GM12801 (cell line): ENCODE results near the gene ZNF319.

Source experiments
- CTCF ChIP-seq: IDR thresholded peaks from one replicate; pipeline ENCODE4 v1.5.1; 2011; ENCODE audit warnings: control low read depth; ENCODE audit not compliant: insufficient read length; ENCODE audit errors: extremely low read depth

Gene ZNF319

DNA sequence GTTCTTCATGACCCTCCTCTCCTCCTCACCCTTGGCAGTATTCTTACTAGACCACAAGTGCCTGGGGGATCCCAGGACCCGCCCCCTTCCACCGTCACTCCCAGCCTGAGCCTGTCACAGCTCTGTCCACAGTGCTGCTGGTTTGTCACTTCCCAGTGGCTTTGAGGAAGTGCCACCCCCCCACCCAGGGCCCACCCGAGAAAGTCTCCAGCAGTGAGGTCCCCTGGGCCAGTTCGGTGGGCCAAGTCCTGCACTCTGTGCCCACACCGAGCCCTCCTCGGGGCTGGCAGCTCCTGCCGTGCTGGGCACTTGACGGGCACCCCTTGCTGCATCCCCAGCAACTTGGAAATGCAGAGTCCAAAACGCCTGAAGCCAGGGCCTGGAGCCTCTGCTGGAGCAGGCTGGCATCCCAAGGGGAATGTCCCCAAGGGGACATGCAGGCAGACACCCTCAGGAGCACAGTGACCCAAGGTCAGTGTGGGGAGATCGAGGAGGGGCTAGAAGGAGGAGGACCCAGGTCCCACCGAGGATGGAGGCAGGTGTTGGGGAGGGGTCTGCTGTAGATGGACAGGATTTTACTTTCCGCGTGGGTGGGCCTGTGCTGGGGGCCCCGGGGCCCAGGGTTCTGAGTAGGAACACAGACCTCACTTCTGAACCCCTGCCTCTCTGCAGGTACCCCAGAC, 40.6 kb upstream of the ZNF319 start:
- TF ChIP-seq CTCF = no peak

DNA sequence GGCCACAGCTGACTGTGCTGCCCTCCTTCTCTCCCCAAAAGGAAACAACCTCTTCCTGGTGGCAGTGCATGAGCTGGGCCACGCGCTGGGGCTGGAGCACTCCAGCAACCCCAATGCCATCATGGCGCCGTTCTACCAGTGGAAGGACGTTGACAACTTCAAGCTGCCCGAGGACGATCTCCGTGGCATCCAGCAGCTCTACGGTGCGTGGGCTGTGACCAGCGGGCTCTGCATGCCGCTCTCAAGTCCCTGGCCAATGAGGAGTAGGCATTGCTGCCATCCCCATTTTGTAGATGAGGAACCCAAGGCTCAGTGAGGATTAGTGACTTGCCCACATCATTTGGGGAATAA, 40.0 kb upstream of the ZNF319 start:
- no peak for TF ChIP-seq CTCF

DNA sequence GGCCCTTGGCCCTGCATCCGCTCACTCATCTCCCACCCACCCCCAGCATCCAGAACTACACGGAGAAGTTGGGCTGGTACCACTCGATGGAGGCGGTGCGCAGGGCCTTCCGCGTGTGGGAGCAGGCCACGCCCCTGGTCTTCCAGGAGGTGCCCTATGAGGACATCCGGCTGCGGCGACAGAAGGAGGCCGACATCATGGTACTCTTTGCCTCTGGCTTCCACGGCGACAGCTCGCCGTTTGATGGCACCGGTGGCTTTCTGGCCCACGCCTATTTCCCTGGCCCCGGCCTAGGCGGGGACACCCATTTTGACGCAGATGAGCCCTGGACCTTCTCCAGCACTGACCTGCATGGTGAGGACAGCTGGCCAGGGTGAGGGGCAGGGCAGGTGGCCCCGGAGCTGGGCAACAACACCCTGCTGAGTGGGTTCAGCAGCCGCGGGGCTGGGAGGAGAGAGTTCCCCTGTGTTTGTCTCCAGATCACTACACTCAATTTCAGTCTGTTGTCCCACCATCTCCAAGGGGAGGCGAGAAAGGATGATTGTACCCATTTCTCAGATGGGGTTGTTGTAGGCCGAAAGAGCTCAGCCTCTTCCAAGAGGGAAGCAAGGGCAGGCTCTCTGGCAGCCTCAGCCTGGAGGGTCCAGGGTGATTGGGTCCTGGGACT, 39.5 kb upstream of the ZNF319 start:
- TF ChIP-seq CTCF = no peak

GRCh38 chr16:58038219-58038641, 37.8 kb upstream of the ZNF319 start:
- no peak for TF ChIP-seq CTCF

GRCh38 chr16:58037365-58038057, 37.0 kb upstream of the ZNF319 start:
- no peak for TF ChIP-seq CTCF

DNA sequence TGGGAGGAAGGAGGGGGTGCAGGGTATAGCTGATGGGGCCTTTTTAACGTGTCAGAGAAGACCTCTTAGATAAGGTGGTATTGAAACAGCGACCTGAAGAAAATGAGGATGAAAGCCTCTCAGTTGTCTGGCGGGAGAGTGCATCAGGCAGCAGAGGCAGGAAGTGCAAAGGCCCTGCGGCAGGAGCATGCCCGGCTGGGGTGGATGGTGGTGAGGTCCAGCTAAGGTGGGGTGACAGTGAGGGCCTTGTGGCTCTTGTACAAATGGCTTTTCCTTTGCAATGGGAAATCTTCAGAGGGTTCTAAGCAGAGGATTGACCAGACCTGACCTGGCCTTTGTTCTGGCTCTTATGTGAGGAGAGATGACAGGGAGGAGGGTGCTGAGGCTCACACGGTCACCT, 36.5 kb upstream of the ZNF319 start:
- no peak for TF ChIP-seq CTCF

GRCh38 chr16:58035356-58036170, 35.1 kb upstream of the ZNF319 start:
- no peak for TF ChIP-seq CTCF
